ENCODE data around the gene ATAD1. TPM values are rescaled to one million over a fixed set of nuclear protein-coding genes. Genes with fewer than 3 reads are reported as not detected.

ATAD1 gene
- total RNA-seq: 10 to 100 TPM; 42.2 to 42.7 TPM

DNA sequence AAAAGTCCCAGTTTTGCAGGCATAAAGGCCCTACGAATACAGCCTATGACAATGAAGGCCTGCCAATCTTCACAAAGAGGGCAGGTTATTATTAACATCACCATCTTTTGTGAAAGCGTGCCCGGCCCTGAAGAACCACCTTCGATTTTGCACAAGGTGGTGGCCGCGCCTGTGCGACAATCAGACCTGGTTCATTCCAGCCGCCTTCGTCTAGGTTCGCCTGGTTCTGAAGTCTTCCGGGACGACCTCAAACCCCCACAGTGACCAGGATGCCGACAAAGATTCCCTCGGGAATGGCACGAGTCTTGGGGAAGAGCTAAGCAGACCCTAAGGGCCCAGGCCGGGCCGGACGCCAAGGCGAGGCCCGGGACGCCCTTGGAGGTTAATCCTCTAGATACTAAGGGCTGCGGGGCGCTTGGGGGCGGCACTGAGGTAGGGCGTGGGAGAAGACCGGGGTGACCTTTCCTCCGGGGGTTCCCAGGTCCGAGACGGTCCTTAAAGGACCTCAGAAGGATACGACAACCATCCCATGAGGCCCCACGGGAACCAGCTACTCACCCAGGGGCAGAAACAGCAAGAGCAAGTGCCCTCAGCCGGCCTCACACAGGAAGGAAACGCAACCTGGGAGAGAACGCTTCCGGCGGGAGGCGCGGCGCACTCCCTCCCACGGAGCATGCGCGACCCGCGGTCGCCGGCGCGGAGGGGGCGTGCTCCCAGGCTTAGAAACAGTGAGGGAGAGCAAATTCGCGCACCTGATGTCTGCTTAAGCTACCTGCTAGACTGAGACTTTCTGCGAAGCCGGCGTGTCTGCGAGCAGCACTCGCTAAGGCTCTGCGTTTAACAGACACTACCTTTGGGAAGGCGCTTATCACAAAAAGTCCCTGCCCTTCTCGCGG is at the start of gene ATAD1:
Gene ATAD1, minus strand, starts transcription at position 618 of the 896 bp plus-strand sequence. CDS start 3,627 bp downstream, outside the sequence.

GRCh38 chr10:87863053-87863943 is 45.3 kb upstream of the ATAD1 start, which contains the start of the genes KLLN and PTEN:
Gene KLLN (minus strand): TSS chr10:87863533. CDS start chr10:87862487, 1,046 bp downstream.
Gene PTEN (plus strand): TSS chr10:87863625. CDS start chr10:87864470, 845 bp downstream.

Other genes with a start within 250 kb of the ATAD1 start
- under 1 TPM in 1 of 2 experiments, not detected in 1; 0.24 TPM for gene PAPSS2, start 158.3 kb downstream of the ATAD1 start, total RNA-seq
- gene KLLN, start 45.3 kb upstream of the ATAD1 start, total RNA-seq: under 1 TPM; 0.70 to 0.71 TPM
- gene PTEN, start 45.4 kb upstream of the ATAD1 start, total RNA-seq: 10 to 100 TPM; 75.5 to 83.1 TPM